Lower lobe of right lung (tissue), 2 donors: Measurements from ENCODE around the gene HDAC4. TPM values are rescaled to one million over a fixed set of nuclear protein-coding genes. Genes with fewer than 3 reads are reported as not detected.

Source experiments
- ATAC-seq, 2 donors: fragments of 200-7000 bp; cut with Tn5 transposase; one replicate each; pipeline ENCODE4 v1.9.1; 2020 to 2022; ENCODE audit warnings: mild to moderate bottlenecking in 2 of 2, moderate library complexity in 2 of 2
- DNase-seq: peaks from one replicate; pipeline ENCODE4 v3.0.0-alpha.2; 2020
- H3K27ac ChIP-seq: fragments of 200-600 bp; one replicate; pipeline ENCODE4 v1.8.0; 2022
- H3K27me3 ChIP-seq: fragments of 200-600 bp; one replicate; pipeline ENCODE4 v1.8.0; 2022; ENCODE audit warnings: low read depth
- H3K36me3 ChIP-seq: fragments of 200-600 bp; one replicate; pipeline ENCODE4 v1.8.0; 2022; ENCODE audit warnings: mild to moderate bottlenecking
- H3K4me1 ChIP-seq: fragments of 200-600 bp; one replicate; pipeline ENCODE4 v1.8.0; 2022
- H3K4me3 ChIP-seq: fragments of 200-600 bp; one replicate; pipeline ENCODE4 v1.8.0; 2022; ENCODE audit warnings: mild to moderate bottlenecking
- H3K9me3 ChIP-seq: fragments of 200-600 bp; one replicate; pipeline ENCODE4 v1.8.0; 2022
- CTCF ChIP-seq: fragments of 200-600 bp; IDR thresholded peaks from one replicate; pipeline ENCODE4 v1.8.0; 2022; ENCODE audit warnings: antibody characterized with exemption, mild to moderate bottlenecking
- intact Hi-C: fragments of 100-400 bp; cut with DNase I; formaldehyde crosslinking; loops from one replicate; pipeline ENCODE4 v1.11.0; 2022
- total RNA-seq: library from RNA; stranded (reverse); fragmentation: NEBNext Ultra II Directional; extraction: Animal tissue kit (Norgen Biotek cat#: 25700); gene quantifications from one replicate; pipeline ENCODE4 v1.2.1, GENCODE V29; 2021
- donor health status: DM: no; HTN: yes; CAD: no; lungs with severe emphysema.

The HDAC4 gene
- total RNA-seq, 1 donor from 2014 or later: 44.9 TPM

GRCh38 chr2:239438995-239439753 is 38.4 kb upstream of the HDAC4 start:
- ATAC-seq (no peak), DNase-seq (no peak)
- H3K4me3 ChIP-seq: no peak overlapping the region
- H3K4me1 ChIP-seq: peaks cover 19% of the 10 kb centered on the region
- no peaks in the 10 kb centered on the region for H3K36me3 ChIP-seq
- no peak overlapping the region for H3K27ac ChIP-seq
- H3K27me3 ChIP-seq: no peaks in the 10 kb centered on the region
- intact Hi-C loops: no loop called here
- TF ChIP-seq CTCF: no peak
- no peaks in the 10 kb centered on the region for H3K9me3 ChIP-seq

- no peak overlapping the region for H3K27ac ChIP-seq
- TF ChIP-seq CTCF: no peak
- H3K36me3 ChIP-seq: no peaks in the 10 kb centered on the region
- no peaks in the 10 kb centered on the region for H3K27me3 ChIP-seq
- ATAC-seq: no peak
- intact Hi-C loops: no loop called here
- DNase-seq: no peak
- no peak overlapping the region for H3K4me3 ChIP-seq
- peaks cover 16% of the 10 kb centered on the region for H3K4me1 ChIP-seq
- peaks cover 4% of the 10 kb centered on the region for H3K9me3 ChIP-seq
Observed at GRCh38 chr2:239438368-239438767, 37.5 kb upstream of the HDAC4 start.

GRCh38 chr2:239436669-239437335 is 36.0 kb upstream of the HDAC4 start:
- intact Hi-C loops: no loop called here
- DNase-seq (no peak), ATAC-seq (peak in 1 of 2 donors; percentile 44)
- no peak for TF ChIP-seq CTCF
- H3K4me3 ChIP-seq: no peak overlapping the region
- peaks cover 7% of the 10 kb centered on the region for H3K9me3 ChIP-seq
- H3K27me3 ChIP-seq: no peaks in the 10 kb centered on the region
- H3K4me1 ChIP-seq: peaks cover 16% of the 10 kb centered on the region
- H3K27ac ChIP-seq: no peak overlapping the region
- no peaks in the 10 kb centered on the region for H3K36me3 ChIP-seq

GRCh38 chr2:239436076-239436475 is 35.3 kb upstream of the HDAC4 start:
- no peaks in the 10 kb centered on the region for H3K36me3 ChIP-seq
- ATAC-seq (no peak), DNase-seq (no peak)
- peaks cover 7% of the 10 kb centered on the region for H3K9me3 ChIP-seq
- no peaks in the 10 kb centered on the region for H3K27me3 ChIP-seq
- no peak for TF ChIP-seq CTCF
- H3K4me1 ChIP-seq: peaks cover 11% of the 10 kb centered on the region
- H3K27ac ChIP-seq: no peak overlapping the region
- H3K4me3 ChIP-seq: no peak overlapping the region
- intact Hi-C loops: no loop called here

- intact Hi-C loops: no loop called here
- ATAC-seq: no peak
- no peak for TF ChIP-seq CTCF
Observed at GRCh38 chr2:239433777-239434403, 33.1 kb upstream of the HDAC4 start.

More at GRCh38 chr2:239433777-239434403, 33.1 kb upstream of the HDAC4 start:
- Histone ChIP-seq H3K27me3 (no peaks in the 10 kb centered on the region), H3K4me3 (no peak overlapping the region), H3K4me1 (no peaks in the 10 kb centered on the region), H3K36me3 (no peaks in the 10 kb centered on the region), H3K27ac (no peak overlapping the region), H3K9me3 (peaks cover 7% of the 10 kb centered on the region)
- DNase-seq: no peak
